Muscle of leg (tissue), 11 donors: Measurements from ENCODE around the gene IGSF3. TPM values are rescaled to one million over a fixed set of nuclear protein-coding genes. Genes with fewer than 3 reads are reported as not detected.
A peak's percentile ranks its signal among the peaks of the same experiment; 100 is the strongest.
"Not testable (repeated sequence)": the region's sequence is repeated elsewhere in the genome, so short reads cannot be mapped to it uniquely, and the experiment has no call there.

ENCODE experiments used
- DNase-seq: peaks from one replicate; pipeline ENCODE4 v3.0.0; 2013
- H3K27ac ChIP-seq: one replicate; pipeline ENCODE4 v1.5.1; 2013; ENCODE audit warnings: mild to moderate bottlenecking, low read length, control low read depth
- H3K27me3 ChIP-seq: one replicate; pipeline ENCODE4 v1.6.1; 2013; ENCODE audit warnings: low read length; ENCODE audit not compliant: control insufficient read depth, insufficient read depth
- H3K36me3 ChIP-seq: one replicate; pipeline ENCODE4 v1.6.1; 2013; ENCODE audit warnings: low read length; ENCODE audit not compliant: control insufficient read depth, insufficient read depth
- H3K4me1 ChIP-seq: one replicate; pipeline ENCODE4 v1.6.1; 2013; ENCODE audit warnings: low read length; ENCODE audit not compliant: control insufficient read depth, insufficient read depth
- H3K4me3 ChIP-seq: one replicate; pipeline ENCODE4 v1.5.1; 2013; ENCODE audit warnings: low read length, control low read depth
- H3K9me3 ChIP-seq: replicated peaks from 2 replicates; pipeline ENCODE4 v1.6.1; 2013; ENCODE audit warnings: low read depth, low read length; ENCODE audit not compliant: control insufficient read depth
- WGBS: methylation state at CpG from one replicate; pipeline ENCODE4 v1.1.5; 2013; ENCODE audit warnings: missing lambda C conversion rate; ENCODE audit not compliant: insufficient coverage; 5-methylcytosine and 5-hydroxymethylcytosine counted together
- polyA plus RNA-seq, 8 donors: library from polyadenylated mRNA; unstranded; fragments of 120-200 nt; gene quantifications; one replicate each; pipeline versions ENCODE4 v1.2.1 to v1.2.3, GENCODE V29; 2013; ENCODE audit warnings: inconsistent platforms in 1 of 8, low replicate concordance in 1 of 8; ENCODE audit not compliant: insufficient read length in 8 of 8, insufficient read depth in 1 of 8
- total RNA-seq: library from RNA; stranded (reverse); fragments of 120-200 nt; gene quantifications from one replicate; pipeline ENCODE4 v1.2.4, GENCODE V29; 2013

Gene IGSF3
- total and polyA plus RNA-seq, 9 donors = 25.9 to 46.4 (median 33.0) TPM

GRCh38 chr1:116647186-116647585 is 20.3 kb downstream of the IGSF3 start:
- not testable (repeated sequence) for H3K27ac ChIP-seq, H3K36me3 ChIP-seq, DNase-seq, H3K4me3 ChIP-seq, H3K9me3 ChIP-seq, H3K27me3 ChIP-seq
- H3K4me1 ChIP-seq = peaks cover 44% of the 10 kb centered on the region
- WGBS = 100% methylated on average over 1 of the region's 8 CpGs

GRCh38 chr1:116646673-116647170 is 20.8 kb downstream of the IGSF3 start:
- not testable (repeated sequence) for H3K27me3 ChIP-seq, H3K4me3 ChIP-seq, H3K9me3 ChIP-seq, H3K36me3 ChIP-seq
- Histone ChIP-seq H3K4me1 (peaks cover 45% of the 10 kb centered on the region), H3K27ac (peak overlapping the region; percentile 51)
- 30% methylated on average over 6 of the region's 9 CpGs for WGBS
- DNase-seq = peak; percentile 69

- H3K27me3 ChIP-seq, H3K4me3 ChIP-seq, H3K9me3 ChIP-seq, H3K36me3 ChIP-seq: not testable (repeated sequence)
- peak overlapping the region; percentile 51 for H3K27ac ChIP-seq
- H3K4me1 ChIP-seq = peaks cover 43% of the 10 kb centered on the region
- WGBS = 38% methylated on average over 11 of the region's 16 CpGs
- peak; percentile 52 for DNase-seq
Observed at GRCh38 chr1:116645802-116646672, 21.5 kb downstream of the IGSF3 start.

GRCh38 chr1:116644993-116645392 is 22.5 kb downstream of the IGSF3 start:
- not testable (repeated sequence) for H3K27me3 ChIP-seq, H3K9me3 ChIP-seq, H3K27ac ChIP-seq, DNase-seq, H3K4me3 ChIP-seq, H3K36me3 ChIP-seq
- no CpG with 5 or more reads among the region's 2 CpGs for WGBS
- H3K4me1 ChIP-seq = peaks cover 39% of the 10 kb centered on the region

GRCh38 chr1:116644096-116644495 is 23.4 kb downstream of the IGSF3 start:
- DNase-seq = peak; percentile 88
- H3K4me1 ChIP-seq = peaks cover 39% of the 10 kb centered on the region
- not testable (repeated sequence) for H3K9me3 ChIP-seq, H3K4me3 ChIP-seq, H3K36me3 ChIP-seq, H3K27me3 ChIP-seq
- WGBS = 10% methylated on average over 3 of the region's 5 CpGs
- H3K27ac ChIP-seq = peak overlapping the region; percentile 47

GRCh38 chr1:116643281-116643751 is 24.2 kb downstream of the IGSF3 start:
- Histone ChIP-seq H3K27ac (peak overlapping the region; percentile 20), H3K4me1 (peaks cover 35% of the 10 kb centered on the region)
- not testable (repeated sequence) for DNase-seq, H3K27me3 ChIP-seq, H3K9me3 ChIP-seq, H3K36me3 ChIP-seq, H3K4me3 ChIP-seq
- 72% methylated on average over 12 of the region's 12 CpGs for WGBS

- H3K36me3 ChIP-seq, H3K9me3 ChIP-seq, H3K27me3 ChIP-seq, H3K4me3 ChIP-seq, H3K27ac ChIP-seq: not testable (repeated sequence)
- peaks cover 33% of the 10 kb centered on the region for H3K4me1 ChIP-seq
- WGBS = 47% methylated on average over 11 of the region's 14 CpGs
- peak; percentile 54 for DNase-seq
Observed at GRCh38 chr1:116642311-116643280, 24.9 kb downstream of the IGSF3 start.

- 86% methylated on average over 1 of the region's 2 CpGs for WGBS
- H3K27ac ChIP-seq, DNase-seq, H3K9me3 ChIP-seq, H3K4me1 ChIP-seq, H3K4me3 ChIP-seq, H3K36me3 ChIP-seq, H3K27me3 ChIP-seq: not testable (repeated sequence)
Observed at GRCh38 chr1:116637583-116637982, 29.9 kb downstream of the IGSF3 start.

- DNase-seq, H3K4me1 ChIP-seq, H3K4me3 ChIP-seq, H3K36me3 ChIP-seq, H3K27ac ChIP-seq, H3K9me3 ChIP-seq, H3K27me3 ChIP-seq: not testable (repeated sequence)
- no CpG with 5 or more reads among the region's 6 CpGs for WGBS
Observed at GRCh38 chr1:116636584-116636983, 30.9 kb downstream of the IGSF3 start.

- H3K36me3 ChIP-seq, DNase-seq, H3K27me3 ChIP-seq, H3K4me1 ChIP-seq, H3K4me3 ChIP-seq, H3K9me3 ChIP-seq, H3K27ac ChIP-seq: not testable (repeated sequence)
- WGBS = 75% methylated on average over 2 of the region's 4 CpGs
Observed at GRCh38 chr1:116634386-116634785, 33.1 kb downstream of the IGSF3 start.
